ENCODE results near the gene WDR48.

The WDR48 gene

DNA sequence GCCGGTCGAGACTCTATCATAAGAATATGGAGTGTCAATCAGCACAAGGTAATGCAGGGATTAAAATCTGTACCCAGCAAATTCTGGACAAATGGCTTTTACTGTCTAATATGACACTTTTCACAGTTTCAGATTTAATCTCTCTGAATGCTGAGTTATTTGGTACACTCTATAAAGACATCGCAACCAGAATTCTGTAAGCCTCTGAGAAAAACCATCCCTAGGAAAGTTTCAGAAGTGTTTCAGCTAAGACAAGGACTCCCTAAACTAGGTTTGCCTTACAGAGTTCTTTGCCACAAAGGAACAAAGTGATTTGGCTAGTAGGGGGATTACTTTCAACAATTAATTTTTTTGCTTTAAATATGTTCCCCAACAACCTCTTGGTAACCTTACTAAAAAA, 11.3 kb downstream of the WDR48 start:
- no peak for DNase-seq (ENCODE audit: low read depth in 1 of 2, low spot score in 1 of 2)

DNA sequence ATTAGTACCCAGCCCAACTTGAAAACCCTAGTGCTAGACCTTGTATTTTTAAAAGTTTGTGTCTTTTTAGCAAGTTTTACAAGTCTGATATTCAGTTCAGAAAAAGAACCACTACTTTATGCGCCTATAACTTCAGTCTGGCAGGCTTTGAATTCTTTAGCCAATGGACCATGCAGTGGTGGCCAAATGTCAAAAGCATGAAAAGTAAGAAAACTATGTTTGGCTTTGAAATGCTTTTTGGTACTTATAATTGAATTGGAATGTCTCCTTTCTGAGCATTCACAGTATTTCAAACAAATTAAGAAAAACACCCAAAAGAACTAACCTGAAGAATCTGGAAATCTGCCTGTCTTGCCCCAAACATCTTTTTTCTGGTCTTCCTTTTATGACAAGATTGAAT, 12.8 kb downstream of the WDR48 start:
- DNase-seq (ENCODE audit: low read depth in 1 of 2, low spot score in 1 of 2), result no peak

DNA sequence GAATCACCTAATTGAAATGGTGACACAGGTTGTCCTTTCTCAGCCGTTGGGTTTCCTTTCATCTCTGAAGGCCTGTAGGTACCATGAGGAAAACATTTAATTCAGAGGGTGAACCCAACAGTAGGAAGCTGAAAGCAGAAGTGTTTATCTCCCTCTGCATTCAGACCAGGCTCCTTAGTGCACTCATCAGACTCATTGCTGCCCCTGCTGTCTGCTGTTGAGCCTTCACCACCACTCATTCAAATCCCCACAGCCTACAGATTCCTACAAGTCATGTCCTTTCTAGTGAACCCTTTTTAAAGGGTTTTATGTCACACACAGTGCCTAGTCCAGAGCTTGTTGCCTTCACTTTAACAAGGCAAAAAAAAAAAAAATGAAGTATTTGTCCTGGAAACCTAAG, 13.4 kb downstream of the WDR48 start:
- no peak for DNase-seq (ENCODE audit: low read depth in 1 of 2, low spot score in 1 of 2)

DNA sequence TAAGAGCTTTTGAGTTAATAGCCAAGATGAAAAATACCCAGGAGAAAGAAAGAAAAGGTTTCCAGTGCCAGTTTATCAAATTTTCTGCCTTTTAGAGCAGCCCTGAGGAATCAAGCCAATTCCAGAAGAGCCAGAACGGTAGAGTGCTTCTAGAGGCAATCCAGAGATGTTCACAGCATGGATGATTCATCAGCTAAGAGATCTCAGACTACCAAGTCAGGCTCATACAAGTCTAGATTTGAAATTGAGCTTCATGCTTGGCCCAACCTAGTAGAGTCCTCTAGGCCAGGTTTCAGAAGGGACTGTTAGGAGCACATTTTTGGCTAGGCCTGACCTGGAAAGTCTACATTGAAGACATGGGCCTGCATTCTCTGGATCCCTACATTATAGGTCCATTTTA, 15.5 kb downstream of the WDR48 start:
- DNase-seq (ENCODE audit: low read depth in 1 of 2, low spot score in 1 of 2), result no peak

DNA sequence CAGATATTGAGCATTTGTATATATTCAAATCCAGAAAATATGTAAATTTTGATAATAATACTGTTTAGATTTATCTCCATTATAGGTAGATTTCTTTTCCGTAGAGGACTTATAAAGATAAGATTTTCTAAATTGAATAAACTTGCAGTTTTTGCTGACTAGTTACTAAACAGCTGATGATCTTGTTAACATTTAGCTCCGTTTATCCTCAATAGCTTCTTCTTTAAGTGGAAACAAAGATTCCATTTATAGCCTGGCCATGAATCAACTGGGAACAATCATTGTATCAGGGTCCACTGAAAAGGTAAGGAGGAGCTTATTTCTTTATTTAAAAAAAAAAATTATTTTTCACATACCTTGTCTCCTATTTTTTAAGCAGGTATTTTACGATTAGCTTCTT, 16.7 kb downstream of the WDR48 start:
- DNase-seq (ENCODE audit: low read depth in 1 of 2, low spot score in 1 of 2), result no peak

- DNase-seq (ENCODE audit: low read depth in 1 of 2, low spot score in 1 of 2), result no peak
These were observed 24.1 kb downstream of the WDR48 start for GRCh38 chr3:39075910-39076309.

DNA sequence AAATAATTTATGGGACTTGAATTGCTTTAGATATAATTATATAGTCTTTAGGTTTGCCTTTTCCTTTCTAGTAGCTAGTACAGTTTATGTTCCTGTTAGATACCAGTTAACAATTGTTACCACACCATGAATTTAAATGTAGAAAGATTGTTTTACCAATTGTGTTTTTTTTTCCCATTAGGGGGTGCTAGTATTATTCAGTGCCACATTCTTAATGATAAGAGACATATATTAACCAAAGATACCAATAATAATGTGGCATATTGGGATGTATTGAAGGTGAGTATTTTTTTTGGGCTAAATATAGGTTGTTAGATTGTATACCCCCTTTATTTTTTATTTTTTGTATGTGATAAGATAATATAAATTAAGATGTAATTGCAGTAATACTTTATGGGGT, 27.7 kb downstream of the WDR48 start:
- DNase-seq (ENCODE audit: low read depth in 1 of 2, low spot score in 1 of 2), result no peak

DNA sequence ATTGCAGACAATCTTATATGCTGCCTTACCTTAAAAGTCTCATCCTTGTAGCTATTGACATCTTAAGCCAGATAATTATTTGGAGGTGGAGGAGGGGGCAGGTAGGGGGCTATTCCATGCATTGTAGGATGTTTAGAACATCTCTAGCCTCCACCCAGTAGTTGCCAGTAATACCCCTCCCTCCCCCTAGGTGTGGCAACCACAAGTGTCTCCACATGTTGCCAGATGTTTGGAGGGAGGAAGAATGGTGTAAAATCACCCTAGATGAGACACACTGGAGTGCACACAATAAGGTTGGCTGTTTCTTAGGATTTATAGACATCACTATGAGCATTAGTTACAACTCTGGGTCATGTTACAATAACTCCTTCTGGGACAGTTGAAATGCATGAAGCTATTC, 28.2 kb downstream of the WDR48 start:
- no peak for DNase-seq (ENCODE audit: low read depth in 1 of 2, low spot score in 1 of 2)

DNA sequence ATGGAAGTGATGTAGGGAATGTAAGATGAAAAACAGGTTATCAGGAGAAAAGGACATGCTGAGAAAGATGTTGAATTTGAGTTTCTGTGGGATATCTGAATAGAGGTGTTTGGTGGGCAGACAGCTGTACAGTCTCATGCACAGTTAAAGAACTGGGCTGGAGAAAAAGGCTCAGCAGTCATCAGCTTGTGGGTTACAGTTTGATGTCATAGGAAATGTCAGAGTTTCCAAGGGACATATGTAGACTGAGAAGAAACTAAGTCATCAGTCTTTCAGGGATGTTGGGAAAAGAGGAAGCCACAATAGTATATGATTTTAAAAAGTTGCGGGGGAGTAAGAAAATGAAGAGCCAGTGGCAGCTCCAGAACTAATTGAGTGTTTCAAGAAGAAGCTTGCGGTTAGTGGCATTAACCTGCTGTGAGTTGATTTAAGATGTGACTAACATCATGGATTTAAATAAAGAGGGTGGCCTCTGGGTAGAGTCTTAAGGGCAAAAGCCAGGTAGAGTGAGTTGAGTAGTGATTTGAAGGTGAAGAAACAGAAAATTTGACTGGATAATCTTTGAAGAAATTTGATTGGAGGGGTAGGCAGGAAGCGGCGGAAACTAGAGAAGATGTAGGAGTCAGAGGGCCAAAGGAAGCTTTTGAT, 31.0 kb downstream of the WDR48 start:
- DNase-seq (ENCODE audit: low read depth in 1 of 2, low spot score in 1 of 2), result no peak

- DNase-seq (ENCODE audit: low read depth in 1 of 2, low spot score in 1 of 2), result no peak
These were observed 34.3 kb downstream of the WDR48 start for GRCh38 chr3:39086144-39086543.

DNA sequence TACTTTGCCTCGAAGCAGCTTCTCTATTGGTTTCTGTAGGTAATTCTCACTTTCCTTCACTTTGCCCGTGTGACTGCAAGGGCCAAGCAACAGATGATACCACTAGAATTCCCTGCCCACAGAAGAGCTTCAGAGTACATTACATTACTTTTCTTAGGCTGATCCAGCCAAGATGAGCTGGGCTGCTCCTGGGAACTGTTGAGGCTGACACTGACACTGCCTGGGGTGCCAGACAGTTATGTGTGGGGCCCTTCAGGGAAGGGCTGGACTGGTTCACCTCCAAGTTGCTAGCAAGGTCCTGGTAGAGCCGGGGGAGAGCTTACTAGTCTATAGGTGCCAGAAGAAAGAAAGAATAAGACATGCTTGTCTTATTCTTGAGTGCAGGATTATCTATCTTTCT, 36.6 kb downstream of the WDR48 start:
- no peak for DNase-seq (ENCODE audit: low read depth in 1 of 2, low spot score in 1 of 2)

GRCh38 chr3:39088889-39089288, 37.1 kb downstream of the WDR48 start:
- DNase-seq (ENCODE audit: low read depth in 1 of 2, low spot score in 1 of 2), result no peak

DNA sequence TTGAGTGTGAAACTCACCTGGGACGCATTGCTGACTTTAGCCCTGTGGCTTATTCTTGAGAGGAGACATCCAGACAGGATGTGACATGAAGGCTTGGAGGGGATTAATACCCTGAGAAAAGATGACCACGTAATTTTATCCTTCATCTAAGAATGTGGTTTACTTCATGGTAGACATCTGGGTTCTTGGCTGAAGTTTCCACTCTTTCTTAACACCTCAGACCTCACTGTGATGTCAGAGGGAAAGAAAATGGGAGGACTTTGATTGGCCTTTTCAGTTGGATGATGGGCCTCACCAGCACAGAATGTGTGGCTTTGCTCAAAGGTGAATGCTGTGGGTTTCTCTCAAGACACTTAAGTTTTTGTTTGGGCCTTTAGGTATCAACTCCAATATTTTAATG, 39.1 kb downstream of the WDR48 start:
- DNase-seq (ENCODE audit: low read depth in 1 of 2, low spot score in 1 of 2), result no peak

DNA sequence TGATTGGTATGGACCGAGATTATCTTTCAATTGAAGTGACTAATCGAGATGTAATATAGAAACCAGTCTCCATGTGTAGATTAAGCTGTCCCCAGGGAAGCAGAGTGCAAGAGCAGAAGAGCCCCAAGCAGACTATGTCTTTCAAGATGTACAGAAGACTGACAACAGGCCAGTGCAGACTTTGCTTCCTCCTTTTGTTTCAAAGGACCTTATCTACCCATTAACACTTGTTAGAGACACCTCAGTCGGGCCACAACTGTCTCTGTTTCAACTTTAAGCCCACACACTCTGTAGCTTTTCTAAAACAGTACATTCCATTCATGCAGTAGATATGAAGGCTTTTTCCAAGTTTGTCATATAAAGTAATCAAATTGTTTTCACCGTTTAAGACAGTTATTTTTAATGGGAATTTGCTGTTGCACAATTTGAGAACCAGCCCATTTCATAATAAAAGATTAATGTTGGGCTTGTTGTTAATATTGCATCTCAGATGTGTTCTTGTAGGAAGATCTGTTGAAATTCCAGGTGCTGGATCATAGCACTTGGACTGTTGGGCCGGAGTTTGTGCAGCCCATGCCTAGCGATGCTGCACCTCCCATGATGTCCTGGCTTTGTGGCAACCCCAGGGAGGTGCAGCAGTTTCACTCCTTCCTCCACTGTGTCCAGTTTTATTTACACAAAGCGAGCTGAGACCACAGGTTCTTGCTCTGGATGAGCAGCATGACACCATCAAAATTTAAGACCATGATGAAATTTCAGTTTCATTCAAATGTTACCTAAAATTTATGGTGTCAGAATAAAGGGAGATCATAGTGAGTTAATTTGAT, 43.2 kb downstream of the WDR48 start:
- DNase-seq (ENCODE audit: low read depth in 1 of 2, low spot score in 1 of 2), result no peak

DNA sequence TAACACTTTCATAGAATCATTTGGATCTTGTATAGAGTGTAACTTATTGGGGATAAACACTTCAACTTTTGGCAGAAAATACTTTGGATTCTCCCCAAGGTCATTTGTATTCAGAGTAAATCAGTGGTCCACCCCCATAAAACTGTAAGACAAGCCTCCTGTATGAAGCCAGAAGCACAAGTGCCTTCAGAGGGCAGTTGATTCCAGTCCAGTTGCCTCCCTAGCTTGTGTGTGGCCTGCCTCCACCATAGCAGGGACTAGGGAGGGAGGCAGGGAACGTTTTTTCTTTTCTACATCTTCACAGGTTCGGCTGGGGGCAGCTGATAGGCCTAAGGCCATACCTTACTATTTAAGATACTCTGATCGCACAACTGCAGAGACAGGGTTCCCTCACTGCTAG, 44.0 kb downstream of the WDR48 start:
- DNase-seq (ENCODE audit: low read depth in 1 of 2, low spot score in 1 of 2), result no peak

DNA sequence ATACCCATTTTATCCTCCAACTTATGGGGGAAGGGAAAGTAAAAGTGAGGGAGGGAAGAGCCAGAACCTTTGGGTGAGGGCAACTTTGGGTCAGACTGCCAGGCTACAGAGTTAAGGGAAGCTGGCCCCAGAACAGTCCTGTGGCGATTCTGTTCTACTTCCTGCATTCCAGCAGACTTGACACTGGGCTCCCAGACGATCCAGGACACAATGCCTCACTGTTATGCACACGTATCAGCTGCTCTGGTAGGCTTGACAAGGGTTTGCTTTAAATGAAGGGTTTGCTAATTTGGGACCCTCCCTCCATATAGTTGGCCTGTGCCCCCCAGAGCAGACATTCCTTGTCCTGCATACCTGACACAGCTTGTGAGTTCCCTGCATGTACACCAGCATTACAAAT, 45.0 kb downstream of the WDR48 start:
- DNase-seq (ENCODE audit: low read depth in 1 of 2, low spot score in 1 of 2), result no peak

- no peak for DNase-seq (ENCODE audit: low read depth in 1 of 2, low spot score in 1 of 2)
These were observed 46.1 kb downstream of the WDR48 start for GRCh38 chr3:39097716-39098472.

- DNase-seq (ENCODE audit: low read depth in 1 of 2, low spot score in 1 of 2), result no peak
These were observed 46.7 kb downstream of the WDR48 start for GRCh38 chr3:39098473-39099000.

DNA sequence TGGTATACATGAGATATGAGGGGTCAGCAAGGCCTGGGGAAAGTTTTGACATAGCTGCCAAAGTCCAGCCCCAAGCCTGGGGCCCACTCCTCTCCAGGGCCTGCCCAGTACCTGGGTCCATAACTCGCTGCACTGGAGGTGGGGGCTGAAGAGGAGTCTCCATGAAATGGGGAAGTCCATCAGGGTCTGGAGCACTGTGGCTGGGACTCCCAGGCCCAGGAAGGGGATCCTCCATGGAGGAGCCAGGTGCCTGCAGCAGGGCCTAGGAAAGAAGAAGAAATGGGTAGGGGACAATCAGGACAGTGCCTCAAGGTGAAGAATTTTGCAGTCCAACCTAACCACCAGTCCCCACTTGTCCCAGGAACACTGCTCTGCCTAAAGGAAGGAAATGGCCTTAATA, 47.4 kb downstream of the WDR48 start:
- no peak for DNase-seq (ENCODE audit: low read depth in 1 of 2, low spot score in 1 of 2)

DNA sequence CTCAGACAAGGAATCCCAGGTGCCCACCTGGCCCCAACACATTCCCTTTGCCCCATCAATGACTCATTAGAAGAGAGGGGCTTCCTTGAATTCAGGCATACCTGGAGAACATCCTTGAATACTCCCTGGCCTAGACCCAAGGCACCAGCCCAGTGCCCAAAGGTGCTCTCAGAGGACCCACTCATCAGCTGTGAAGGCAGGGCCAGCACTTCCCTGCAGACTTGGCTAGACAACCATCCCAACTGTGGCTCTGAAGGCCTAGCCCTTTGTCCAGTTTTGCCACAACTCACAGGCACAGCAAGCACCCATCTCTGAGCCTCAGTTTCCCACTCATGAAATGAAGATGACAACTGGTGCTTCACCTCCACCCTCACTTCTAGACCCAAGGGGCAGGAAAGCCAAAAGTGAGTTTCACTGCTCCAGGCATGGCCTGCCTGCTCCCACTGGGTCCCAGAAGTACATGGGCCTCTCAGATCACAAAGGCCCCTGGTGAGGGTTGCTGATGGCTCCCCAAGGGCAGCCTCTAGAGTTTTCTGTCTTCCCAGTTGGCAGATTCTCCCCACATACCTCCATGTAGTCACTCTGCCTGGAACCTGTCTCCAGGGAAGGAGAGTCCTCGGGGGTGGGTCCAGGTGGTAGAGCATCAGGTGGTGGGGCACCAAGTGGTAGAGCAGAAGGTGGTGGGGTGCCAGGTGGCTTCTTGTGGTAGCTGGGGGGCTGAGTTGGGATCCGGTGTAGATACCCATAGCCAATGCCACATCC, 48.1 kb downstream of the WDR48 start:
- no peak for DNase-seq (ENCODE audit: low read depth in 1 of 2, low spot score in 1 of 2)

DNA sequence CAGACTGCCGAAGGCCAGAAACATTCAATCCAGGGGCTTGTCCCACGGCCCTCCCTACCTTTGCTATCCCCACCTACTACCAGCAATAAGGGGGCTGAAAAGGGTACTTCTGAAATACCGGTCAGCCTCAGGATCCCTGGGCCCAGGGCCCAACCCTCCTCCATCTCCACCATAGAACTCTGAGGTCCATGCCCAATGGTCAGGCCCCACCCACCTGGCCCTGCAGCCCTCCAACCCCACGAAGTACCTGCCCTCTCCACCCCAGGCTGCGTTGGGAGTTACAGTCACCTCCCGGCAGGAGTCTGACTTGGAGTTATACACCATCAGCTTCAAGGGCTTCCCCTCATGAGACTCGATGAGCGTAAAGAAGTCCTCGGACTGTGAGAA, 48.7 kb downstream of the WDR48 start:
- DNase-seq (ENCODE audit: low read depth in 1 of 2, low spot score in 1 of 2), result no peak

Measured in stimulated activated CD4-positive, alpha-beta T cell treated with anti-CD3 and anti-CD28 coated beads, Interleukin-15, amount 100 ng/mL, for 1 hour (primary cell).